ENCODE measurements around the gene LDHA.

The LDHA gene

DNA sequence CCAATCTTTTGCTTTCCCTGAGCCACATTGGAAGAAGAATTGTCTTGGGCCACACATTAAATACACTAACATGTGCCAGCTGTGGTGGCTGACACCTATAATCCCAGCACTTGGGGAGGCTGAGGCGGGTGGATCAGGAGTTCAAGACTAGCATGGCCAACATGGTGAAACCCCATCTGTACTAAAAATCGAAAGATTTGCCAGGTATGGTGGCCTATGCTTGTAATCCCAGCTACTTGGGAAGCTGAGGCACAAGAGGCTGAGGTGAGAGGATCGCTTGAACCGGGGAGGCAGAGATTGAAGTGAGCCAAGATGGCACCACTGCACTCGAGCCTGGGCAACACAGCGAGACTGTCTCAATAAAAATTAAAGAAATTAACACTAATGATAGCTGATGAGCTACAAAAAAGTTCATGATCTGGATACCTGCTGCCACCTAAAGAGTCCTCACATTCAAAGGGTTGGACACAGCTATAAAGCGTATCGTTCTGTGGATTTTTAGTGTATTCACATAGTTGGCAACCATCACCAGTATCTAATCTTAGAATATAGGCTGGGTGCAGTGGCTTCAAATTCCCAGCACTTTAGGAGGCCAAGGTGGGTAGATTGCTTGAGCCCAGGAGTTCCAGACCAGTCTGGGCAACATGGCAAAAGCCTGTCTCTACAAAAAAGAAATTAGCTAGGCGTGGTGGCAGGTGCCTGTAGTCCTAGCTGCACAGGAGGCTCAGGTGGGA, 14.4 kb downstream of the LDHA start:
- peaks cover 12% of the 10 kb centered on the region for H3K36me3 ChIP-seq (ENCODE audit: insufficient read depth, low read length)
- H3K9me3 ChIP-seq (ENCODE audit: control insufficient read depth, insufficient read depth, low read length): no peaks in the 10 kb centered on the region
- H3K4me1 ChIP-seq (ENCODE audit: insufficient read depth, low read length): no peaks in the 10 kb centered on the region
- no peak overlapping the region for H3K9ac ChIP-seq (ENCODE audit: low read depth, low read length)

DNA sequence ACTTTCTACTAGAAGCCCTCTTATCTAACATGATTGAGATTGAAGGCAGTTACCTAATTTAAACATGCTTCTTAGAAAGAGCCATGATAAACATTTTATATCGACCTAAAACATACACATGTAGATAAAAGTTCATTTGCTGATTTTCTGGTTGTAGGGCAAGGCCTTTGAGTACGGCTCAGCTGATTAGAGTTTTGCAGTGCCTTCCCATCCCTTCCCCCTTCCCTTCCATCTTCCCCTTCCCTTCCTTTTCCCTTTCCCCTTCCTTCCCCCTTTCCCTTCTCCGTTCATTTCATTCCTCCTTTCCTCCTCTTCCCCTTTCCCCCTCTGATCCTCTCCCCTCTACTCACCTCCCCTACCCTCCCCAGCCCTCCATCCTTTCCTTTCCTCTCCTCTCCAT, 22.1 kb downstream of the LDHA start:
- Histone ChIP-seq H3K9ac (ENCODE audit: low read depth, low read length) (no peak overlapping the region), H3K36me3 (ENCODE audit: insufficient read depth, low read length) (no peaks in the 10 kb centered on the region), H3K9me3 (ENCODE audit: control insufficient read depth, insufficient read depth, low read length) (no peaks in the 10 kb centered on the region), H3K4me1 (ENCODE audit: insufficient read depth, low read length) (no peaks in the 10 kb centered on the region)

DNA sequence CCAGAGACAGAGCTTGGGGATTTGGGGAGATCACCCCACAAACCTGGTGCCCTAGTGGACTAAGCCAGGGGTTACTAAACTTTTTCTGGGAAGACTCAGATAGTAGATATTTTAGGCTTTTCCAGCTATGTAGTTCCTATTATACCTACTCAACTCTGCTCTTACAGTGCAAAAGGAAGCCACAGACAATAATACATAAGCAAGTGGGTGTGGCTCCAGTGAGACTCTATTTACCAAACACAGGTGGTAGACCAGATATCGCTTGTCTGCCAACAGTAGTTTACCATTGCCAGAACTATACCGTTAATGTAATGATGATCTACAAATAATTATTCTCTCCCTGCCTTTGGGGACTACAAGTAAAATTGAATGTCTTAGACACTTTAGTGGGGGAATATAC, 24.7 kb downstream of the LDHA start:
- H3K9ac ChIP-seq (ENCODE audit: low read depth, low read length): no peak overlapping the region
- no peaks in the 10 kb centered on the region for H3K4me1 ChIP-seq (ENCODE audit: insufficient read depth, low read length)
- H3K36me3 ChIP-seq (ENCODE audit: insufficient read depth, low read length): no peaks in the 10 kb centered on the region
- H3K9me3 ChIP-seq (ENCODE audit: control insufficient read depth, insufficient read depth, low read length): no peaks in the 10 kb centered on the region

DNA sequence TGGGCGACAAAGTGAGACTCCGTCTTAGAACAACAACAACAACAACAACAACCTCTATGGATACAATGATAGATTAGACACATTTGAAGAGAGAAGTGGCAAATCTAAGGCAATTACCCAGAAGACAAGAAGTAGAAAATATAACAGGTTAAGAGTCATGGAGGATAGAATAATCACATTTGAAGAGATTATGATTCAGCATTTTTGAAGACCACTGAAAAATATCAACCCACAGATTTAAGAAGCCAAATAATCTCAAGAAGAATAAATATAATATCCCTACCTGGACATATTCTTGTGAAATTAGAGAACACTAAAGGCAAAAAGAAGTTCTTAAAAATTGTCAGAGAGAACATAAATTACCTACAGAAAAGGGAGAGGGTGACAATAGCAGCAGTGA, 25.7 kb downstream of the LDHA start:
- Histone ChIP-seq H3K9ac (ENCODE audit: low read depth, low read length) (no peak overlapping the region), H3K4me1 (ENCODE audit: insufficient read depth, low read length) (no peaks in the 10 kb centered on the region), H3K9me3 (ENCODE audit: control insufficient read depth, insufficient read depth, low read length) (no peaks in the 10 kb centered on the region), H3K36me3 (ENCODE audit: insufficient read depth, low read length) (no peaks in the 10 kb centered on the region)

DNA sequence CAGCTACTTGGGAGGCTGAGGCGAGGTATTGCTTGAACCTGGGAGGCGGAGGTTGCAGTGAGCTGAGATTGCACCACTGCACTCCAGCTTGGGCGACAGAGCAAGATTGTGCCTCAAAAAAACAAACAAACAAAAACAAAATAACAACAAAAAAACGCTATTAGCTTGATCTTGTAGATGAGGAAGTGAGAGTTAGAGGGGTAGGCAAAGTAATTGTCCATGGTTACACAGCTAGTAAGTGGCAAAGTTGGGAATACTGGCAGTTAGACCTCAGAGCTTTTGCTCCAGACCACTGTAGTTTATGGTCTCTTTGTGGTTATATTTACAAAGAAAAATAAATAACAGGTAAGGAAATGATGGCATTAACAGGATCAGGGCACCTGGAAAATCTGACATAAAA, 32.9 kb downstream of the LDHA start:
- no peaks in the 10 kb centered on the region for H3K36me3 ChIP-seq (ENCODE audit: insufficient read depth, low read length)
- no peaks in the 10 kb centered on the region for H3K4me1 ChIP-seq (ENCODE audit: insufficient read depth, low read length)
- no peaks in the 10 kb centered on the region for H3K9me3 ChIP-seq (ENCODE audit: control insufficient read depth, insufficient read depth, low read length)
- H3K9ac ChIP-seq (ENCODE audit: low read depth, low read length): no peak overlapping the region

DNA sequence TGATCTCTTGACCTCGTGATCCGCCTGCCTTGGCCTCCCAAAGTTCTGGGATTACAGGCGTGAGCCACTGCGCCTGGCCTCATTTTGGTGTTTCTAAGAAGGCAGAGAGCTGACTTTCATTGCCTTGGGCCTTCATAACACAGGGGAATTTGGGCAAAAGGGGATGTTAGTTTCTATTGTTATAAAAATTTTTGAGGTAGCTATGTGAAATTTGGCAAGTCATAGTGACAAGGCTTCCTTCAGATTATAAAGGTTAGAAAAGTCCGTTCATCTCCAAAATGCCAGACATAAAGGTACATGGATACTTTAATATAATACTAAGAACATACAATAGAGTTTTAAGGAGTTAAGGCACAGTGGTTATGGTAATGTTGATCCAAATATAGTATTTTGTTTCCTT, 35.0 kb downstream of the LDHA start:
- Histone ChIP-seq H3K36me3 (ENCODE audit: insufficient read depth, low read length) (no peaks in the 10 kb centered on the region), H3K9me3 (ENCODE audit: control insufficient read depth, insufficient read depth, low read length) (no peaks in the 10 kb centered on the region), H3K4me1 (ENCODE audit: insufficient read depth, low read length) (no peaks in the 10 kb centered on the region), H3K9ac (ENCODE audit: low read depth, low read length) (no peak overlapping the region)

DNA sequence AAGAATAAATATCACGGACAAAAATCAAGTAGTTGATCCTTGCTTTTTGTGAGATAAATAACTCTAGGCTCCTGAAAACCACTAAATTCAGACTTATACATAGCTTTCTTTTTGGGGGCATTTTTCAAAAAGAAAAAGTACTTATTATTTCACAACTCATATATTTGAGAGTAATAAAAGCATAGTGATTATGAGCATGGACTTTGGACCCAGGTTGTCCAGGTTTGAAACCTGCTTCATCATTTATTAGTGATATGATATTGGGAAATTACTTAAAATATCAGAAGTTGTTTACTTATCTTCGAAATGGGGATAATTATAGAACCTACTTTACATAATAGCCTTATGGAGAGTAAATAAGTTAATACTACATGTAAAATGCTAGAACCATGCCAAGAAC, 44.3 kb downstream of the LDHA start:
- H3K9me3 ChIP-seq (ENCODE audit: control insufficient read depth, insufficient read depth, low read length): no peaks in the 10 kb centered on the region

DNA sequence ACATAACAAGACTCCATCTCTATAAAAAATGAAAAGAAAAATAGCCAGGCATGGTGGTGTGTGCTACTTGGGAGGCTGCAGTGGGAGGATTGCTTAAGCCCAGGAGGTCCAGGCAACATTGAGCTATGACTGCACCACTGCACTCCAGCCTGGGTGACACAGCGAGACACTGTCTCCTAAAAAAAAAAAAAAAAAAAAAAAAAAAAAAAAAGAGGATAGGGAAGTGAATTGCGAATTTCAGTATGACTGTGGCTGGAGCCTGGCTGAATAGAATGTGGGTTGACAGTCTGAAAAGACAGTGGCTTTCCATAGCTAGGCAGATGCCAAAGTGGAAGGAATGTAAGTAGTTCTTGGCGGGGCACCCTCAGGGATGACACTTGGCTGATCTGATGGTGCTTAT, 54.9 kb downstream of the LDHA start:
- no peaks in the 10 kb centered on the region for H3K9me3 ChIP-seq (ENCODE audit: control insufficient read depth, insufficient read depth, low read length)
- no peaks in the 10 kb centered on the region for H3K36me3 ChIP-seq (ENCODE audit: insufficient read depth, low read length)
- H3K4me1 ChIP-seq (ENCODE audit: insufficient read depth, low read length): no peaks in the 10 kb centered on the region
- no peak overlapping the region for H3K9ac ChIP-seq (ENCODE audit: low read depth, low read length)

More for the DNA sequence above, 44.3 kb downstream of the LDHA start:
- no peaks in the 10 kb centered on the region for H3K36me3 ChIP-seq (ENCODE audit: insufficient read depth, low read length)
- H3K4me1 ChIP-seq (ENCODE audit: insufficient read depth, low read length): no peaks in the 10 kb centered on the region
- no peak overlapping the region for H3K9ac ChIP-seq (ENCODE audit: low read depth, low read length)

DNA sequence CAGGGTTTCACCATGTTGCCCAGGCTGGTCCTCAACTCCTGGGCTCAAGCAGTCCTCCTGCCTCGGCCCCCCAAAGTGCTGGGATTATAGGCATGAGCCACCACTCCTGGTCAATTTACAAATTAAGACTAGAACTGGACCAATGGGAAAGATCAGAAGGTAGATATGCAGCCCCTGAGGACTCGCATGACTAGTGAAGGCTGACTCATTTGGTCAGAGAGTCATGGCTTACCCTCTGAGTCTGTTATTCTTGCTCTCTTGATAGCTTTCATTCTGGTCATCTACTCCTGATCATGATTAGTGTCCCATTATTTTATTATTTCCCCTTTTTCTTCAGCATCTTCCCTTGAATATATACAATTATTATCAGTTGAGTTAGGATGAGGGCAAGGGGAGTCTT, 58.6 kb downstream of the LDHA start:
- no peak overlapping the region for H3K9ac ChIP-seq (ENCODE audit: low read depth, low read length)
- H3K36me3 ChIP-seq (ENCODE audit: insufficient read depth, low read length): no peaks in the 10 kb centered on the region
- H3K9me3 ChIP-seq (ENCODE audit: control insufficient read depth, insufficient read depth, low read length): no peaks in the 10 kb centered on the region
- H3K4me1 ChIP-seq (ENCODE audit: insufficient read depth, low read length): no peaks in the 10 kb centered on the region

DNA sequence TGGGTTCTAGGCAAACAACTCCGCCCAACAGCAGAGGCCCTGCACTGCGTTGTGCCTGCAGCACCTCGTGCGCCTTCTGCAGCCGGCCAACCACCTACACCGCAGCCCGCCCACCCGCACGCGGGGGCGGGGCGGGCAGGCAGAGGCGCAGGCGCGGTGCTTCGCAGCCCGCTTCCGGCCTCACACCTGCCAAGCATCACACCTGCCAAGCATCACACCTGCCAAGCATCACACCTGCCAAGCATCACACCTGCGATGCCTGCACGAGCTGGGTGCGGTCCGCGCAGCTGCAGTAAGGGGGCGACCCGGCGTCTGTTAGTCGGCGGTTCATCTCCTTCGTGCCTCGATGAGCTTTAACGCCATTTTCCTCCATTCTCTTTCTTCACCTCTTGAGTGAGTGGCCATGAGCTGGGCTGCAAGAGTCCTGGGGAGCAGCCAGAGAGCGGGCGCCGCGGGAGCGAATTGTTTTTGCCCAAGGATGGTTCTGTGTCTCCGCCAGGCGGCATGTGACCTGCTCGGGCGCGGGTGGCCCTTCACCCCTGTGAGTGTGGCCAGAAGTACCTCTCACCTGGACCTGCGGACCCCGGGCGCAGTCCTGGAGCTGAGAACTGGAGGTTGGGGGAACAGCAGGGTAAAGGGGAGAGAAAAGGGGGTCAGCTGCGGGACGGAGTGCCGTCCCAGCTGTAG, 61.5 kb downstream of the LDHA start, which contains the start of gene LDHAL6A:
TSS of gene LDHAL6A (plus strand) at position 171 of the 687 bp plus-strand sequence. CDS start 825 bp downstream, outside the sequence.
- Histone ChIP-seq H3K4me1 (ENCODE audit: insufficient read depth, low read length) (no peaks in the 10 kb centered on the region), H3K9me3 (ENCODE audit: control insufficient read depth, insufficient read depth, low read length) (no peaks in the 10 kb centered on the region), H3K9ac (ENCODE audit: low read depth, low read length) (no peak within 1 kb of the TSS), H3K36me3 (ENCODE audit: insufficient read depth, low read length) (no peaks in the 10 kb centered on the region)

DNA sequence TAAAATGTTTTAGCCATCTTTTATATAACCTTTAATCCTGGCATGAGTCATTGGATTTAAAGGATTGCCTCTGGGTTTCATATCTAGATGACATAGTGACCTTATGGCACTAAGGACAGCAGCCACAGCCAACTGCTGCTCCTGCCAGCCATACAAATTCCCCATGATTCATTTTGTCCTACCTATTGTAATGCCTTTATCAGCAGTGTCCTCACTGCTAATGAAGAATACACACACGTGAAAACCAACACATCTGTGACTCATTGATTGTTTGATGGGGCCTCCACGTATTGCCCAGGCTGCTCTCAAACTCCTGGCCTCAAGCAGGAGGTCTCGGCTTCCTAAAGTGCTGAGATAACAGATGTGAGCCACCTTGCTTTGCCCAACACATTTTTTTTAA, 63.1 kb downstream of the LDHA start:
- Histone ChIP-seq H3K36me3 (ENCODE audit: insufficient read depth, low read length) (no peaks in the 10 kb centered on the region), H3K9me3 (ENCODE audit: control insufficient read depth, insufficient read depth, low read length) (no peaks in the 10 kb centered on the region), H3K4me1 (ENCODE audit: insufficient read depth, low read length) (no peaks in the 10 kb centered on the region), H3K9ac (ENCODE audit: low read depth, low read length) (no peak overlapping the region)

Measured in ES-I3 (cell line).